GM19452 (cell line): ENCODE results near the gene TBC1D22A.

Source experiments
- ATAC-seq: cut with Tn5 transposase; IDR thresholded peaks from one replicate; pipeline ENCODE4 v1.9.1; 2021; ENCODE audit not compliant: unreplicated experiment

Gene TBC1D22A

DNA sequence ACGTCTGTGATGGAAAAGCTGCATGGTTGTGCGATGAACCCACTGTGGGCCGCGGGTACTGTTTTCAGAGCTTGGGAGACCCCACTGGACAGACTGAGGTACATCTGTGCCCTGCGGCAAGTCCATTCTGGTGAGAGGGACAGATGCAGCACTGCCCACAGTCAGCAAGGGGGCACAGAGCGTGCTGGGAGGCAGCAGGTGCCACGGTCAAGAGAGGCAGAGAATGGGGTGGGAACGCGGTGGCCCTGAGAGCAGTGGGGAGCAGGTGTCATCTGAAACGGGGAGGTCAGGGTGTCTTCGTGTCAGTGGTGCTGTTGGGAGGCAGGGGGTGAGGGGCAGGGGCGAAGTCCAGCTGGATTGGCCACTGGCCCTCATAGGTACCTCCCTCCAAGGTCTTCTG is 32.0 kb downstream of the TBC1D22A start:
- no peak for ATAC-seq

DNA sequence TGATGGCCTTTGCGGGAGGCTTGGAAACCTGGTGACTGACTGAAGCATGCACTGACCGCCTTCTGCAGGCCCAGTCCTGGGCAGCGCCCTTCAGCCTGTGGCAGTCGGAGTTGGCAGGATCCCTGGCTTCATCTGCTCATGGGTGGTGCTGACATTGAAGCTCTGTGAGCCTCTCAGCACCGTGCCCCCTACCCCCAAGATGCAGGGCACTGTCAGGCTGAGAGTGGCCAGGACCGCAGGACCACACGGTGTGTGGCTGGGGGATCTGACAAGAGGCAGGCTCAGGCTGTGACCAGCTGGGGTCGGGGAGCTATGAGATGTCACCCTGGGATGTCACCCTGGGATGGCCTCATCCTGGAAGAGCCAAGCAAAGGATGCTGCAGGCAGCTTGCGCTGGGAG is 32.7 kb downstream of the TBC1D22A start:
- ATAC-seq: no peak

DNA sequence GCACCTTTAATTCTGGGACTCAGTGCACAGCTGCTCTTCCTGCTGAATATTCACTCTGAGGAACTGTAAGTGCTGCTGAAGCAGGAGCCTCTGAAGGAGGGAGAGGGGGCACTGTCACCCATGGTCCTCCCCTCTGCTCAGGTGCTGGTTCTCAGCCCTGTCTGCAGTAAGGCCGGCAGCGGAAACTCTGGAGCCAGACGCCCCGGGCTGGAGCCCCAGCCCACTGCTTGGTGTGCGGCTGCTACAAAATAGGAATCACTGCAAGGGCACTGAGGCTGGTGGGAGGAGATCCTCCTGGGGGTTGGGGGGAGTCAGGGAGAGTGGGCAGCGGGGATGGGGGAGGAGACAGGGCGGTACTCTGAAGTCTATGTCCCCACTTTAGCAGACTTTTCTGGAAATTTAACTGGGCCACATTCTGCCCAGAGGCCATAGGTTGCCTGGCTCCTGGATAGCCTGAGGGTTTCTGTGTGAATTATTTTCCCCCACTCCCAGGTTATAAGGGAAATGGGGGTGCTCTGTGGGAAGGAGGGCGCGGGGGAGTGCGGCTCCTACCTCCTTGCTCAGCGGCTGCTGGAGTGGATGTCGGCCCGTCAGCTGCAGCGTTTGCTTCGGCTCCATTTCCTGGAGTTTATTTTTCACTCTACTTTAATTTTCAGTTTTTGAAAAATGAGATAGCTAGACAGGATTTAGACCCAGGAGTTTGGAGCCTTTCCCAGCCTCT is 33.6 kb downstream of the TBC1D22A start:
- ATAC-seq: no peak

GRCh38 chr22:46796566-46797195 is 34.2 kb downstream of the TBC1D22A start:
- ATAC-seq: no peak

- ATAC-seq: no peak
These were observed 34.9 kb downstream of the TBC1D22A start for GRCh38 chr22:46797355-46797754.

DNA sequence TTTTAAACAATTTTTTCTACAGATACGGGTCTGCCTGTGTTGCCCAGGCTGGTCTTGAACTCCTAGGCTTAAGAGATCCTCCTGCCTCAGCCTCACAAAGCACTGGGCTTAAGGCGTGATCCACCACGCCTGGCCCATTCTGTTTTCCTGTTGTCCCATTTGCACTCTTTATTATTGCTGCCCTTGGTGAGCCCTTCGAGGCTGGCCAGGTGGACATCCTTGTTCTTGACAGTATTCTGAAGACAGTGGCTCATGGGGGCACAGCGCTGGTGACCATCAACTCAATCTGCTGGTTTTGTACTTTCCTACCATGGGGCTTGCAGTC is 35.6 kb downstream of the TBC1D22A start:
- no peak for ATAC-seq

GRCh38 chr22:46798366-46799350 is 36.2 kb downstream of the TBC1D22A start:
- no peak for ATAC-seq

DNA sequence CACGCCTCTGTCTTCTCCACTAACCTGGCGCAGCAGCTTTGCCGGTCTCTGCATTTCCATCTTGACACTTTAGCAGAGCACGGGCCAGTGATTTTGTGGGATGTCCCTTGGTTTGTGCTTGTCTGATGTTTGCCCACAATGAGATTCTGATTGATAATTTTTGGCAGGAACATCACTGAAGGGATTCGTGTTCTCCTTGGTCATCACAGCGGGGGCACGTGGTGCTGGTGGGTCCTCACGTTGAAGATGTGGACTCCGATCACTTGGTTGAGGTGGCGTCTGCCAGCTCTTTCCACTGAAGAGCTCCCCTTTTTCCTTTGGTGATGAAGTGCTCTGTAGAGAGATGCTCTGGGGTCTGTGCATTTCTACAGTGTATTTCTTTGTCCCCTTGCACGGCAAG is 37.2 kb downstream of the TBC1D22A start:
- ATAC-seq: no peak

DNA sequence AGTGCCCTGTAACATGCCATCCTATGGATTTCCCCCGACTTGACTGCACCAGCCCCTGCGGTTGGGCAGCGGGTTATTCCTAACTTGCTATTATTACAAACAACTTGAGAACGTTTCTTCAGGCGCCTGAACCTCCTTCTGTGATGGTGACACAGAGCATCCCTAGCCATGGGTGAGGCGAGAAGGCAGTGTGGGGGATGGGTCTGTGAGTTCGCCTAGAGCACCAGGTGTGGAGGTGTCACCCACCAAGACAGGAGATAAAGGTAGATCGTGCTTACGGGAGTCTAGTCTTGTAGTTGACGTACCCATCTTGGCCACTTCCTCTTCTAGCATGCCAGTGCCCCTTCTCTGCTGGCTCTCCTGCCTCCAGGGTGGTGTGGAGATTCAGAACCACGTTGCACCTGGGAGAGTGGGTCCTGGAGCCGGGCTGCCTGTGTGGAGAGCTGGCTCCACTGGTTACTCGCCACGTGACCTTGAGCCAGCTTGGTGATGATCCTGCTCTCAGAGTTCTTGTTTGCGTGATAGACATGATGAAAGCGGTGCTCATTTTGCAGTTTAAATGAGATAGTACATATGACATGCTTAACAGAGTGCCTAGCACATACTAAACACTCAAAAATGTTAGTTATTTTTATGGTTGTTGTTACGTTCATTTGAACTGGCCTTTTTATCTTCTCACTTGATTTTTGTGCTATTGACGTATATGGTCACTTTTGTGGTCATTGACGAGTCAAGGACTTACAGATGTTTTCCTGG is 37.8 kb downstream of the TBC1D22A start:
- no peak for ATAC-seq

GRCh38 chr22:46801331-46801811 is 38.9 kb downstream of the TBC1D22A start:
- no peak for ATAC-seq

GRCh38 chr22:46801826-46802607 is 39.6 kb downstream of the TBC1D22A start:
- ATAC-seq: no peak

DNA sequence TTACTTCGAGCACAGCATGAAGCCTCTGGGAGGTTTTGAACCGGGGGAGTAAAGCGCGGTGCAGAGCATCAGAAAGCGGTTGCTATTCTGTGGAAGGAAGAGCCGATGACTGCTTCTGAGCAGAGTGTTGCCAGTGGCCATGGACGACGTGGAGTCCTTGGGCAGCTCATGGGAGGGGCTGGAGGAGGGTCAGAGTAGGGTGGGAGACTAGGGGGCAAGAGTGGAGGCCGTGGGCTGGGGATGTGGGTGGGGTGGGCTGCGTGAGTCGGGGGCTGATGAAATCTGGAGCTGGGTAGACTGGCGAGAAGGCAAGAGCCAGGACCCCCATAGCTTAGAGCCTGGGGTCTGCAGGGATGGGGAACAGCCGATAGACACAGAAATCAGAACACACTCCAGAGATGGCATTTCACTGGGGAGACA is 40.2 kb downstream of the TBC1D22A start:
- no peak for ATAC-seq

GRCh38 chr22:46803031-46803880 is 40.8 kb downstream of the TBC1D22A start:
- ATAC-seq: no peak

DNA sequence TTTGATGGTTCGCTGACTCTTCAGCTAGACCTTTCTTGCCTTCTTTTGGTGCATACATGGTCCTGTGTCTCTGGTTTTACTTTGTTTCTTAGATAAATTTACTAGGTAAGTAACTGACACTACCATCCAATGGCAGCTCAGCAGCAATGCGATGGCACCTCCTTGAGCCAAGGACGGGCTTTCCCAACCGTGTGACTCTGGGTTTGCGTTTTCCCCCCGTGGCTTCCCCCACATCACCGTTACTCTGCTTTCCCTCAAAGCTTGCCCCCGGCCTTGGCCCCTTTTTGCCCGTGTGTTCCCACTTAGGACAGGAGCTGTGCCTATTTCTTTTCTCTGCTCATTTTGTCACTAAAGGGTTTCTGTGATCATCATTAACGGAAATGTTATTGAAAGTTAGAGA is 41.5 kb downstream of the TBC1D22A start:
- no peak for ATAC-seq

GRCh38 chr22:46806794-46807193 is 44.3 kb downstream of the TBC1D22A start:
- no peak for ATAC-seq

- ATAC-seq: no peak
These were observed 45.0 kb downstream of the TBC1D22A start for GRCh38 chr22:46807458-46807857.

GRCh38 chr22:46809153-46809885 is 46.9 kb downstream of the TBC1D22A start:
- no peak for ATAC-seq
